ENCODE data around the gene BCL7C.

BCL7C gene

DNA sequence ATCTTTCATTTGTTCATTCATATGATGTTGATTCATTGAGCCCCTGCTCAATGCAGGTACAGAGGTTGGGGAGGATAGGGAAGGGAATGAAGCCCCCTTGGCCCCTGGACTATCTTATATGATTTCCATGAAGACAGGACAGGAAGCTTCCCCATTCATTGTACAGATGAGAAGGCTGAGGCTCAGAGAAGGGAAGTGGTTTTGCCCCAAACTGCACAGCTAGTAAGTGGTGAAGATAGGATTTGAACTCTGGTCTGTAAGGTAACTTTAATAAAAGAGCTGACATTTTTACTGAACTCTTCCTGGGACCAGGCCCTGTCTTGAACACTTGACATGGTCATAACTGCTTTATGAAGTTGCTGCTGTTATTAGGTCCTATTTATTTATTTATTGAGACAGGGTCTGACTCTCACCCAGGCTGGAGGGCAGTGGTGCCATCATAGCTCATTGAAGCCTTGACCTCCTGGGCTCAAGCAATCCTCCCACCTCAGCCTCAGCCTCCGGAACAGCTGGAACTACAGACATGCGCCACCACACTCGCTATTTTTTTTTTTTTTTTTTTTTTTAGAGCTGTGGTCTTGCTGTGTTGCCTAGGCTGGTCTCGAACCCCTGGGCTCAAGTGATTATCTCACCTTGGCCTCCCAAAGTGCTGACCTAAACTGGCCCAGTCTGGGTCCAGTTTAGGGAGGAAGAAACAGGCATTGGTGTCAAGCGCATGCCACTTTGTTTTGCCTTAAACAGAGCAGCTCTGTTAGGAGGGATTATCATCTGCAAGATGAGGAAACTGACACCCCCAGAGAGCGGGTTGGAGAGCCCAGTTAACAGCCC lies 7.5 kb upstream of the BCL7C start:
- no peaks in the 10 kb centered on the region for H3K36me3 ChIP-seq (ENCODE audit: insufficient read depth, low read length)
- H3F3A ChIP-seq (ENCODE audit: low read depth) = peaks cover 20% of the 10 kb centered on the region
- H3K9ac ChIP-seq (ENCODE audit: low read depth, low read length, poor library complexity, severe bottlenecking) = peak overlapping the region; percentile 73
- no peaks in the 10 kb centered on the region for H4K20me1 ChIP-seq (ENCODE audit: insufficient read depth, low read length, poor library complexity, severe bottlenecking)
- TF ChIP-seq EZH2phosphoT487 (IDR thresholded peaks at IDR 0.05; ENCODE audit: borderline replicate concordance) = no peak
- TF ChIP-seq, protein P1, sequence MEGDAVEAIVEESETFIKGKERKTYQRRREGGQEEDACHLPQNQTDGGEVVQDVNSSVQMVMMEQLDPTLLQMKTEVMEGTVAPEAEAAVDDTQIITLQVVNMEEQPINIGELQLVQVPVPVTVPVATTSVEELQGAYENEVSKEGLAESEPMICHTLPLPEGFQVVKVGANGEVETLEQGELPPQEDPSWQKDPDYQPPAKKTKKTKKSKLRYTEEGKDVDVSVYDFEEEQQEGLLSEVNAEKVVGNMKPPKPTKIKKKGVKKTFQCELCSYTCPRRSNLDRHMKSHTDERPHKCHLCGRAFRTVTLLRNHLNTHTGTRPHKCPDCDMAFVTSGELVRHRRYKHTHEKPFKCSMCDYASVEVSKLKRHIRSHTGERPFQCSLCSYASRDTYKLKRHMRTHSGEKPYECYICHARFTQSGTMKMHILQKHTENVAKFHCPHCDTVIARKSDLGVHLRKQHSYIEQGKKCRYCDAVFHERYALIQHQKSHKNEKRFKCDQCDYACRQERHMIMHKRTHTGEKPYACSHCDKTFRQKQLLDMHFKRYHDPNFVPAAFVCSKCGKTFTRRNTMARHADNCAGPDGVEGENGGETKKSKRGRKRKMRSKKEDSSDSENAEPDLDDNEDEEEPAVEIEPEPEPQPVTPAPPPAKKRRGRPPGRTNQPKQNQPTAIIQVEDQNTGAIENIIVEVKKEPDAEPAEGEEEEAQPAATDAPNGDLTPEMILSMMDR (conservative IDR thresholded peaks at IDR 0.05; ENCODE audit: low read length) = no peak
- no peaks in the 10 kb centered on the region for H3K9me2 ChIP-seq (replicated peaks; ENCODE audit: low read depth, low read length)
- H3K4me1 ChIP-seq (ENCODE audit: insufficient read depth, low read length, poor library complexity, severe bottlenecking) = peaks cover 35% of the 10 kb centered on the region
- H3K27me3 ChIP-seq (ENCODE audit: insufficient read depth, low read length, poor library complexity, severe bottlenecking) = peaks cover 10% of the 10 kb centered on the region
- peak overlapping the region; percentile 80 for H2AFZ ChIP-seq (ENCODE audit: low read length)
- H3K79me2 ChIP-seq (ENCODE audit: insufficient read depth, low read length) = no peaks in the 10 kb centered on the region
- H3K4me2 ChIP-seq (ENCODE audit: low read depth, low read length, poor library complexity, severe bottlenecking) = peak overlapping the region; percentile 86
- peak overlapping the region; percentile 81 for H3K4me3 ChIP-seq (ENCODE audit: low read length, poor library complexity, severe bottlenecking)
- no peaks in the 10 kb centered on the region for H3K9me3 ChIP-seq (ENCODE audit: insufficient read depth, low read depth, low read length)

DNA sequence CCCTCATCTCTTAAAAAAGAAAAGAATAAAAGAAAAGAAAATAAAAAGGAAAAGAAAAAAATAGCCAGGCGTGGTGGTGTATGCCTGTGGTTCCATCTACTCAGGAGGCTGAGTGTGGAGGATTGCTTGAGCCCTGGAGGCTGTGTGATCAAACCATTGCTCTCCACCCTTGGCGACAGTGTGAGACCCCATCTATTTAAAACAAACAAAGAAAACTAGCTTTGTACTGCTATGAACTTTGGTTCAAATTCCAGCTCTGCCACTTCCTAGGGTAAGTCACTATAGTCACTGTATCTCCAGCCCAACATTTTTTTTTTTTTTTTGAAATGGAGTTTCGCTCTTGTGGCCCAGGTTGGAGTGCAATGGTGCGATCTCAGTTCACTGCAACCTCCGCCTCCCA lies 6.7 kb upstream of the BCL7C start:
- Histone ChIP-seq H2AFZ (ENCODE audit: low read length) (no peak overlapping the region), H3K27me3 (ENCODE audit: insufficient read depth, low read length, poor library complexity, severe bottlenecking) (peaks cover 2% of the 10 kb centered on the region), H3K79me2 (ENCODE audit: insufficient read depth, low read length) (no peaks in the 10 kb centered on the region), H3K36me3 (ENCODE audit: insufficient read depth, low read length) (no peaks in the 10 kb centered on the region), H3K4me3 (ENCODE audit: low read length, poor library complexity, severe bottlenecking) (no peak overlapping the region), H3K9ac (ENCODE audit: low read depth, low read length, poor library complexity, severe bottlenecking) (no peak overlapping the region), H3K9me2 (replicated peaks; ENCODE audit: low read depth, low read length) (no peaks in the 10 kb centered on the region), H3K4me2 (ENCODE audit: low read depth, low read length, poor library complexity, severe bottlenecking) (no peak overlapping the region), H3K4me1 (ENCODE audit: insufficient read depth, low read length, poor library complexity, severe bottlenecking) (peaks cover 38% of the 10 kb centered on the region), H3K9me3 (ENCODE audit: insufficient read depth, low read depth, low read length) (no peaks in the 10 kb centered on the region), H4K20me1 (ENCODE audit: insufficient read depth, low read length, poor library complexity, severe bottlenecking) (no peaks in the 10 kb centered on the region), H3F3A (ENCODE audit: low read depth) (peaks cover 23% of the 10 kb centered on the region)
- TF ChIP-seq EZH2phosphoT487 (IDR thresholded peaks at IDR 0.05; ENCODE audit: borderline replicate concordance) = no peak
- TF ChIP-seq, protein P1 (conservative IDR thresholded peaks at IDR 0.05; ENCODE audit: low read length) = no peak

GRCh38 chr16:30899794-30900193 lies 5.9 kb upstream of the BCL7C start:
- no peak overlapping the region for H3K4me2 ChIP-seq (ENCODE audit: low read depth, low read length, poor library complexity, severe bottlenecking)
- no peak for TF ChIP-seq EZH2phosphoT487 (IDR thresholded peaks at IDR 0.05; ENCODE audit: borderline replicate concordance)
- TF ChIP-seq, protein P1 (conservative IDR thresholded peaks at IDR 0.05; ENCODE audit: low read length) = no peak

More at GRCh38 chr16:30899794-30900193, 5.9 kb upstream of the BCL7C start:
- Histone ChIP-seq H3K27me3 (ENCODE audit: insufficient read depth, low read length, poor library complexity, severe bottlenecking) (no peaks in the 10 kb centered on the region), H3K4me1 (ENCODE audit: insufficient read depth, low read length, poor library complexity, severe bottlenecking) (peaks cover 39% of the 10 kb centered on the region), H3K79me2 (ENCODE audit: insufficient read depth, low read length) (no peaks in the 10 kb centered on the region), H3K9ac (ENCODE audit: low read depth, low read length, poor library complexity, severe bottlenecking) (no peak overlapping the region), H3K9me2 (replicated peaks; ENCODE audit: low read depth, low read length) (no peaks in the 10 kb centered on the region), H3F3A (ENCODE audit: low read depth) (peaks cover 29% of the 10 kb centered on the region), H2AFZ (ENCODE audit: low read length) (no peak overlapping the region), H3K9me3 (ENCODE audit: insufficient read depth, low read depth, low read length) (no peaks in the 10 kb centered on the region), H3K4me3 (ENCODE audit: low read length, poor library complexity, severe bottlenecking) (no peak overlapping the region), H4K20me1 (ENCODE audit: insufficient read depth, low read length, poor library complexity, severe bottlenecking) (no peaks in the 10 kb centered on the region), H3K36me3 (ENCODE audit: insufficient read depth, low read length) (no peaks in the 10 kb centered on the region)

Measured in Loucy (cell line).